BE2C (cell line): Measurements from ENCODE around the gene SP9.

Source experiments
- DNase-seq: peaks from one replicate; pipeline ENCODE4 v3.0.0-alpha.2; 2020
- H3K27me3 ChIP-seq: fragments of 250-450 bp; sonication (Bioruptor Pico); 2 replicates; pipeline ENCODE4 v1.5.1; 2020; ENCODE audit warnings: mild to moderate bottlenecking
- H3K36me3 ChIP-seq: fragments of 250-450 bp; sonication (Bioruptor Pico); 2 replicates; pipeline ENCODE4 v1.5.1; 2020; ENCODE audit warnings: mild to moderate bottlenecking
- H3K4me1 ChIP-seq: fragments of 250-450 bp; sonication (Bioruptor Pico); 2 replicates; pipeline ENCODE4 v1.5.1; 2020
- H3K4me3 ChIP-seq: 2 replicates; pipeline ENCODE4 v1.5.1; 2011; ENCODE audit warnings: low read depth, low read length
- H3K9me3 ChIP-seq: fragments of 250-450 bp; sonication (Bioruptor Pico); 2 replicates; pipeline ENCODE4 v1.5.1; 2020
- CTCF ChIP-seq: IDR thresholded peaks from 2 replicates; pipeline ENCODE4 v1.5.1; 2012; ENCODE audit warnings: mild to moderate bottlenecking, low read depth, low read length

The SP9 gene

DNA sequence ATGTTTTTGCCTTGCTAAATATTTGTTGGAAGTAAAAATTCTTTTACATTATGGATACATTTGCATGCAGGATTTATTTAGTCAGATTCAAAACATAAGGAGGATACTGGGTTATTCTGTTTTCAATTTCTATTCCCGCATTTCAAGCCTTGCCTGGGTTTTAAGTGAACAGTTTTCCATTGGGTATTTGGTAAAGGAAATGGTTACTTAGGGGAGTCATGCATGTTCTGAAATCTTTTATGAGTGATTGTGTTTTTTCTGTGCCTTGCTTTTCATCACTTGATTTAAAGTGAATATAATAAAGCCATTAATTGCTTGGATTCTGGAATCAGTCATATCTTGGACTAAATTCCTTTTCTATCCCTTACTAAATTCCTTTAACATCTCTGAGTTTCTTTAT is 12.0 kb upstream of the SP9 start:
- TF ChIP-seq CTCF: no peak
- Histone ChIP-seq H3K4me3 (no peak overlapping the region), H3K9me3 (no peaks in the 10 kb centered on the region), H3K4me1 (no peaks in the 10 kb centered on the region), H3K27me3 (peaks cover 40% of the 10 kb centered on the region), H3K36me3 (no peaks in the 10 kb centered on the region)
- no peak for DNase-seq

DNA sequence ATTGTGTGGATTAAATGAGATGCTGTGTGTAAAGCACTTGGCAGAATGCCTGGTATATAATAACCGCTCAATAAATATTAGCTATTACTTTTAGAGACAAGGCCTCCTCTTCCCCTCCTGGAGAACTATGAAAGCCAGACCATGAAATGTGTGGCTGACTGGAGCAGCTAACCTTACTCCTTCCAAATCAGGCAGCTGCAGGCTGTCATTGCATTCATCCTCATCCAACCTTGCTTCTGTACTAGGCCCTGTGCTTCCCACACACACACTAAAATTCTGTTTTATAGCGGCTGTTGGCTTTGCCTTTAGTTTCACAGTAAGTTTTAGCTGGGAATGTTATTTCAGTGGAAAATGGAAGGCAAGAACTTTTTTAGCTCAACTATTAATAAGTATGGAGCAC is 10.2 kb upstream of the SP9 start:
- DNase-seq: no peak
- peaks cover 53% of the 10 kb centered on the region for H3K27me3 ChIP-seq

DNA sequence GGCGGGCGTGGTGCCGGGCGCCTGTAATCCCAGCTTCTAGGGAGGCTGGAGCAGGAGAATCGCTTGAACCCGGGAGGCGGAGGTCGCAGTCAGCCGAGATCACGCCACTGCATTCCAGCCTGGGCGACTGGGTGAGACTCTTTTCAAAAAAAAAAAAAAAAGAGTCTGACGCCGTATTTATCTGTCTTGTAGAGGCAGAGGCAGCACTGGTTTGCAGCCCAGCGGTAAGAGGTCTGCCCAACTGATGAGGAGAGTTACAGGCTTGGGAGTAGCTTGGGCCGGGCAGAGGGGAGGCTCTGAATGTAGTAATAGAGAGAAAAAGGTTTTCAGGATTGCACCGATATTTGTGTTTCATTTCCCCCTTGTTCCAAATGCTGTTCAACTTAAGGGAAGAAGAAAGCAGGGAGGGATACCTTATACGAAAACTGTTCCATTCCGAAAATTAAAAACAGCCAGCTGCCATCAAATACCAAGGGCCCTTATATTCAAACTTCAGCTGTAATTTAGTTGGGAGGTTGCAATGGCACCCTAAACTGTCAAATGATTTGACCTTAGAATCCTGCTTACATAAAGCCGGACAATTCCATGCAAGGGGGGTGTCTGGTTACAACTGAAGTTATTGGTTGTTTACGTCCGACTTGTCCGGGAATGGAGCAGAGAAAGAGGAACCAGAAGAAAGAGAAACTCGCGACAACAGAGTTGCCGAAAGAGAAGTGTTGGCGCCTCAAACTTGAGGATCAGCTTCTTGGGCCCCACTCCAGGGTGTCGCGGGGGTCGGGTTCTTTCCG is 9.2 kb upstream of the SP9 start:
- TF ChIP-seq CTCF: no peak
- Histone ChIP-seq H3K4me3 (no peak overlapping the region), H3K4me1 (no peaks in the 10 kb centered on the region), H3K36me3 (no peaks in the 10 kb centered on the region), H3K27me3 (peaks cover 61% of the 10 kb centered on the region), H3K9me3 (no peaks in the 10 kb centered on the region)
- DNase-seq: no peak

More for the DNA sequence above, 10.2 kb upstream of the SP9 start:
- no peaks in the 10 kb centered on the region for H3K36me3 ChIP-seq
- no peak for TF ChIP-seq CTCF
- H3K4me3 ChIP-seq: no peak overlapping the region
- H3K9me3 ChIP-seq: no peaks in the 10 kb centered on the region
- H3K4me1 ChIP-seq: no peaks in the 10 kb centered on the region

DNA sequence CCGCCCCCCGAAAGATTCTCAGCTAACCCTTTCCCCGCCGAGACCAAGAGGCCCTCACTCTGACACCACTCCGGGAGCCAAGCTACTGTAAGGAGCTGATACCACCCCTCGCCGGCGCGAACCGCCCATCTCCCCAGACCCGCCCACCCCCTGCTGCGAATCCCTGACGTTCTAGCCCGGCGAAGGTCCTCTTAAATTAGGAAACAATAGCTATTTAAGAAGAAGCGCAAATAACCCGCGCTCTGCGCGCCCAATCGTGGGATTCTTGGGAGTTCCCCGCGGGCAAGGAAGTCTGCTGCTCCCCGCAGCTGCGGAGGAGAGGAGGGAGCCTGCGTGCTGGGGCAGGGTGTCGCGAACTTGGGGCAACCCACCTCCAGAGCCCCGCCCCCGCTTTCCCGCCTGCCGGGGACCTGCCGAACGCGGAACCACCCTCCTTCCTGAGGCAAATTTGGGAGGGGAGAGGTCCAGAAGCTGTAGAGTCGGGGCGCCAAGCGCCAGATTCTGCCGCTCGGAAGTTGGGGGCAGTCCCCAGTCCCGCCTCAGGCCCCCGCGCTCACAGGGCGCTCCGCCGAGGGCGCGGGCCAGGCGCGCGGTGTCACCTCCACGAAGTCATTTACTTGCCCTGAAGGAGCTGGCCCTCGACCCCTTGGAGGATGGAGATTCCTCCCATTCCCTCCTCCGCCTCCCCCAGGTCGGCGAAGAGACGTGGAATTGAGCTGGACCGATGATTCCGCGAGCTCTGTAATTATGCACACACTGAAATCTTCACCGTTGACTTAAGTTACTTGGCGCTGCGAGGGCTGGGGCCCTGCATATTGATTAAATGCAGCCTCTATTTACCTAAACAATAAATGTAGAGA is 8.4 kb upstream of the SP9 start:
- no peaks in the 10 kb centered on the region for H3K9me3 ChIP-seq
- DNase-seq: no peak
- no peaks in the 10 kb centered on the region for H3K36me3 ChIP-seq
- TF ChIP-seq CTCF: no peak
- H3K4me1 ChIP-seq: no peaks in the 10 kb centered on the region
- H3K4me3 ChIP-seq: no peak overlapping the region; the same call in 1 of the 2 replicates
- H3K27me3 ChIP-seq: peaks cover 62% of the 10 kb centered on the region

DNA sequence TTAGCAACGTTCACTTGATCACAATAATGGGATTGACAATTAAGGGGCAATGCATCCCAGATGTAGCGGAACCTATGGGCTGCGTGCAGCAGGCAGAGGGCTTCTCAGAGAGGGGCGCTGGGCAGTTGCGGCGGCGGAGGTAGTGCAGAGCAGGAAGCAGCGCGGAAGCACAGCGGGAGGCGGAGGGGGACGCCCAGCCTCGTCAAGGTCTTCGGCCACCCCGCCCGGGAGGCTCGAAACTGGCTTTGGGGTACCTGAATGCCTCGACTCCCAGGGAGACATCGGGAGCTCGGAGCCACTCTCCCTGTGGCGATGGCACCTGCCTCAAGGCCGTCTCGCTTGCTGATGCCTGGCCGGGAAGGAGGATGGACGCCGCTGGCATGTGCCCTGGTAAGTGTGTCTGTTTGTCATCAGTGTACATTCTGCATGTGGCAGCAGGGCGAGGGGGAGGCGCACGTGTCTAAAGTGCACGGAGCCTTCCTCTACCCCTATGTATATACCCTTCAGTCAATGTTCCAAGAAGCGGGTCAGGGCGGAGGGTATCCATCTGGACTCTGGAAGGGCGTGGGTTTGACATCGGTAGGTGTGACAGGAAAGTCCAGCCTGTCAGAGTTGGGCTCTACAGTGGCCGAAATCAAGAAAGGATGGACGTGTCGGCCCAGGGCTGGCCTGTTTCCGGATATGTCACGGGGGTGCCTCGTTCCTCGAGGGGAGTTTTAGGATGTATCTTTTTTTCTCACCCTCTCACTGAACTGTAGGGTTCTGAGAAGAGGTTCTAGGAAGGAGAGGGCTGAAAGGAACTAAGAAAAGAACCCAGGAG is 7.5 kb upstream of the SP9 start:
- no peak for TF ChIP-seq CTCF
- H3K36me3 ChIP-seq: no peaks in the 10 kb centered on the region
- H3K4me3 ChIP-seq: no peak overlapping the region
- H3K9me3 ChIP-seq: no peaks in the 10 kb centered on the region
- peaks cover 66% of the 10 kb centered on the region for H3K27me3 ChIP-seq
- H3K4me1 ChIP-seq: no peaks in the 10 kb centered on the region
- DNase-seq: no peak
